Measurements from ENCODE around the gene DAPK1. TPM values are rescaled to one million over a fixed set of nuclear protein-coding genes. Genes with fewer than 3 reads are reported as not detected.

DAPK1 gene
- total and polyA plus RNA-seq, 9 donors = 14.9 to 24.3 (median 18.8) TPM

- Histone ChIP-seq H3K27ac (ENCODE audit: low read length) (no peak overlapping the region), H3K4me1 (ENCODE audit: control insufficient read depth, insufficient read depth, low read length) (peaks cover 7% of the 10 kb centered on the region)
- 77% methylated on average over 1 of the region's 5 CpGs for WGBS (ENCODE audit: insufficient coverage)
Observed at GRCh38 chr9:87503927-87504326, 6.3 kb downstream of the DAPK1 start.

GRCh38 chr9:87504938-87505337, 7.3 kb downstream of the DAPK1 start:
- no peaks in the 10 kb centered on the region for H3K27me3 ChIP-seq (ENCODE audit: control insufficient read depth, insufficient read depth, low read length)
- peaks cover 8% of the 10 kb centered on the region for H3K4me1 ChIP-seq (ENCODE audit: control insufficient read depth, insufficient read depth, low read length)
- H3K27ac ChIP-seq (ENCODE audit: low read length) = no peak overlapping the region
- H3K36me3 ChIP-seq (ENCODE audit: control insufficient read depth, insufficient read depth, low read length) = peaks cover 3% of the 10 kb centered on the region
- no peaks in the 10 kb centered on the region for H3K9me3 ChIP-seq (replicated peaks; ENCODE audit: control insufficient read depth, low read depth, low read length)
- no peak overlapping the region for H3K4me3 ChIP-seq (ENCODE audit: low read length)
- no peak for DNase-seq

More at GRCh38 chr9:87503927-87504326, 6.3 kb downstream of the DAPK1 start:
- Histone ChIP-seq H3K27me3 (ENCODE audit: control insufficient read depth, insufficient read depth, low read length) (no peaks in the 10 kb centered on the region), H3K9me3 (replicated peaks; ENCODE audit: control insufficient read depth, low read depth, low read length) (no peaks in the 10 kb centered on the region), H3K36me3 (ENCODE audit: control insufficient read depth, insufficient read depth, low read length) (peaks cover 3% of the 10 kb centered on the region), H3K4me3 (ENCODE audit: low read length) (no peak overlapping the region)
- DNase-seq = no peak

GRCh38 chr9:87505869-87506678, 8.4 kb downstream of the DAPK1 start:
- 100% methylated on average over 7 of the region's 13 CpGs for WGBS (ENCODE audit: insufficient coverage)
- no peak overlapping the region for H3K4me3 ChIP-seq (ENCODE audit: low read length)
- no peaks in the 10 kb centered on the region for H3K9me3 ChIP-seq (replicated peaks; ENCODE audit: control insufficient read depth, low read depth, low read length)
- DNase-seq = no peak
- H3K36me3 ChIP-seq (ENCODE audit: control insufficient read depth, insufficient read depth, low read length) = peaks cover 3% of the 10 kb centered on the region
- no peaks in the 10 kb centered on the region for H3K27me3 ChIP-seq (ENCODE audit: control insufficient read depth, insufficient read depth, low read length)
- peaks cover 13% of the 10 kb centered on the region for H3K4me1 ChIP-seq (ENCODE audit: control insufficient read depth, insufficient read depth, low read length)
- no peak overlapping the region for H3K27ac ChIP-seq (ENCODE audit: low read length)

- Histone ChIP-seq H3K4me3 (ENCODE audit: low read length) (no peak overlapping the region), H3K27me3 (ENCODE audit: control insufficient read depth, insufficient read depth, low read length) (no peaks in the 10 kb centered on the region), H3K36me3 (ENCODE audit: control insufficient read depth, insufficient read depth, low read length) (peaks cover 3% of the 10 kb centered on the region), H3K27ac (ENCODE audit: low read length) (no peak overlapping the region), H3K4me1 (ENCODE audit: control insufficient read depth, insufficient read depth, low read length) (peaks cover 13% of the 10 kb centered on the region), H3K9me3 (replicated peaks; ENCODE audit: control insufficient read depth, low read depth, low read length) (no peaks in the 10 kb centered on the region)
- no peak for DNase-seq
- no CpG with 5 or more reads among the region's 4 CpGs for WGBS (ENCODE audit: insufficient coverage)
Observed at GRCh38 chr9:87507576-87507975, 9.9 kb downstream of the DAPK1 start.

GRCh38 chr9:87510252-87510683, 12.6 kb downstream of the DAPK1 start:
- Histone ChIP-seq H3K9me3 (replicated peaks; ENCODE audit: control insufficient read depth, low read depth, low read length) (no peaks in the 10 kb centered on the region), H3K36me3 (ENCODE audit: control insufficient read depth, insufficient read depth, low read length) (peaks cover 3% of the 10 kb centered on the region), H3K4me1 (ENCODE audit: control insufficient read depth, insufficient read depth, low read length) (peaks cover 13% of the 10 kb centered on the region), H3K4me3 (ENCODE audit: low read length) (no peak overlapping the region), H3K27me3 (ENCODE audit: control insufficient read depth, insufficient read depth, low read length) (no peaks in the 10 kb centered on the region), H3K27ac (ENCODE audit: low read length) (peak overlapping the region; percentile 33)
- WGBS (ENCODE audit: insufficient coverage) = no CpG with 5 or more reads among the region's 4 CpGs
- no peak for DNase-seq

- Histone ChIP-seq H3K9me3 (replicated peaks; ENCODE audit: control insufficient read depth, low read depth, low read length) (no peaks in the 10 kb centered on the region), H3K27ac (ENCODE audit: low read length) (no peak overlapping the region), H3K36me3 (ENCODE audit: control insufficient read depth, insufficient read depth, low read length) (no peaks in the 10 kb centered on the region), H3K4me1 (ENCODE audit: control insufficient read depth, insufficient read depth, low read length) (peaks cover 22% of the 10 kb centered on the region), H3K27me3 (ENCODE audit: control insufficient read depth, insufficient read depth, low read length) (no peaks in the 10 kb centered on the region), H3K4me3 (ENCODE audit: low read length) (no peak overlapping the region)
- DNase-seq = no peak
- 83% methylated on average over 1 of the region's 4 CpGs for WGBS (ENCODE audit: insufficient coverage)
Observed at GRCh38 chr9:87512311-87512710, 14.6 kb downstream of the DAPK1 start.

- no peaks in the 10 kb centered on the region for H3K9me3 ChIP-seq (replicated peaks; ENCODE audit: control insufficient read depth, low read depth, low read length)
- H3K27me3 ChIP-seq (ENCODE audit: control insufficient read depth, insufficient read depth, low read length) = no peaks in the 10 kb centered on the region
- 21% methylated on average over 3 of the region's 4 CpGs for WGBS (ENCODE audit: insufficient coverage)
- peaks cover 22% of the 10 kb centered on the region for H3K4me1 ChIP-seq (ENCODE audit: control insufficient read depth, insufficient read depth, low read length)
- H3K36me3 ChIP-seq (ENCODE audit: control insufficient read depth, insufficient read depth, low read length) = no peaks in the 10 kb centered on the region
- H3K4me3 ChIP-seq (ENCODE audit: low read length) = no peak overlapping the region
- H3K27ac ChIP-seq (ENCODE audit: low read length) = no peak overlapping the region
- DNase-seq = peak; percentile 67
Observed at GRCh38 chr9:87513161-87513560, 15.5 kb downstream of the DAPK1 start.

GRCh38 chr9:87513880-87514535, 16.3 kb downstream of the DAPK1 start:
- 67% methylated on average over 1 of the region's 3 CpGs for WGBS (ENCODE audit: insufficient coverage)
- H3K27ac ChIP-seq (ENCODE audit: low read length) = no peak overlapping the region
- no peaks in the 10 kb centered on the region for H3K27me3 ChIP-seq (ENCODE audit: control insufficient read depth, insufficient read depth, low read length)
- peaks cover 25% of the 10 kb centered on the region for H3K4me1 ChIP-seq (ENCODE audit: control insufficient read depth, insufficient read depth, low read length)
- no peaks in the 10 kb centered on the region for H3K9me3 ChIP-seq (replicated peaks; ENCODE audit: control insufficient read depth, low read depth, low read length)
- no peaks in the 10 kb centered on the region for H3K36me3 ChIP-seq (ENCODE audit: control insufficient read depth, insufficient read depth, low read length)
- no peak overlapping the region for H3K4me3 ChIP-seq (ENCODE audit: low read length)
- DNase-seq = no peak

GRCh38 chr9:87515006-87515405, 17.3 kb downstream of the DAPK1 start:
- no peak for DNase-seq
- H3K4me3 ChIP-seq (ENCODE audit: low read length) = no peak overlapping the region
- no peak overlapping the region for H3K27ac ChIP-seq (ENCODE audit: low read length)
- H3K4me1 ChIP-seq (ENCODE audit: control insufficient read depth, insufficient read depth, low read length) = peaks cover 20% of the 10 kb centered on the region
- no peaks in the 10 kb centered on the region for H3K9me3 ChIP-seq (replicated peaks; ENCODE audit: control insufficient read depth, low read depth, low read length)
- H3K27me3 ChIP-seq (ENCODE audit: control insufficient read depth, insufficient read depth, low read length) = no peaks in the 10 kb centered on the region
- WGBS (ENCODE audit: insufficient coverage) = no CpG with 5 or more reads among the region's 2 CpGs
- H3K36me3 ChIP-seq (ENCODE audit: control insufficient read depth, insufficient read depth, low read length) = no peaks in the 10 kb centered on the region

GRCh38 chr9:87515588-87516221, 18.0 kb downstream of the DAPK1 start:
- Histone ChIP-seq H3K4me1 (ENCODE audit: control insufficient read depth, insufficient read depth, low read length) (peaks cover 18% of the 10 kb centered on the region), H3K27ac (ENCODE audit: low read length) (no peak overlapping the region)
- 72% methylated on average over 7 of the region's 9 CpGs for WGBS (ENCODE audit: insufficient coverage)

More at GRCh38 chr9:87515588-87516221, 18.0 kb downstream of the DAPK1 start:
- DNase-seq = no peak
- Histone ChIP-seq H3K4me3 (ENCODE audit: low read length) (no peak overlapping the region), H3K27me3 (ENCODE audit: control insufficient read depth, insufficient read depth, low read length) (no peaks in the 10 kb centered on the region), H3K9me3 (replicated peaks; ENCODE audit: control insufficient read depth, low read depth, low read length) (no peaks in the 10 kb centered on the region), H3K36me3 (ENCODE audit: control insufficient read depth, insufficient read depth, low read length) (no peaks in the 10 kb centered on the region)

Data from muscle of leg (tissue), 11 donors.